ELR (cell line): ENCODE measurements around the gene NRBF2.
A peak's percentile ranks its signal among the peaks of the same experiment; 100 is the strongest.
"Not testable (repeated sequence)": the region's sequence is repeated elsewhere in the genome, so short reads cannot be mapped to it uniquely, and the experiment has no call there.

Experiments
- DNase-seq: peaks from one replicate; pipeline ENCODE4 v3.0.0-alpha.2; 2015; ENCODE audit warnings: low read depth

NRBF2 gene

DNA sequence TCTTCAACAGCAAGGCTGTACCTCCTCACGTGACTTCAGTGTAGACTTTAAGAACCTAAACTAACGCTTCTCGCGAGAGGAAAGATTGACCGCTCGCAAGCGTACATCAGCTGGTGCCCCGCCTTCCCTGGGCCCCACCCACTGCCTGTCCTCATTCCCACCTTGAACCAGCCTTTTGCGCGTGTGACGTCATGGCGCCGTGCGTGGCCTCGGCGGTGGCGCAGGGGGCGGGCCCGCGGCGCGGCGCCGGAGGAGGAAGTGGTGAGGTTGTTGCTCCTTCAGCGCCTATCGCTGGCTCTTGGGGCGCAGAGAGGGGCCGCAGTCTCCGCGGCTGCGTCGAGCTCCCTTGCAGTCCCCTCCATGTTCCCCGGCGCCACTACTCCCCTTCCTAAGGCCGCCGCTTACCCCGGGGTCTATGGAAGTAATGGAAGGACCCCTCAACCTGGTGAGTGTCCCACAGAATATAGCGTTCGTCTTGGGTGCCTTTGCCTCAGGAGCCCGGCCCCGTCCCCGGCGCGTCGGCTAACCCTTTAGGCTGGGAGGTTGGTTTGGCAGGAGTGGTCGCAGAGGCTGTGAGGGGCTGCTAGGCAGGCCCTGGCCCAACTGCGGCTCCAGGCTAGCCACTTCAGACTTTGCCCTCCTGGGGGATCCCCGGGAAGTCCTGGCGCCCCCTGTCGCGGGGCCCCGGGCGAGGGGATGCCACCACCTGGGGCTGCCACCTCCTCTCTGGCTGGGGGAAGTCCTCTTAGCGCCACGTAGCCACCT is at the start of gene NRBF2:
NRBF2 (plus strand) TSS at position 273 of the 765 bp plus-strand sequence; CDS start at position 416, 143 bp downstream.
- peak; percentile 98 for DNase-seq

DNA sequence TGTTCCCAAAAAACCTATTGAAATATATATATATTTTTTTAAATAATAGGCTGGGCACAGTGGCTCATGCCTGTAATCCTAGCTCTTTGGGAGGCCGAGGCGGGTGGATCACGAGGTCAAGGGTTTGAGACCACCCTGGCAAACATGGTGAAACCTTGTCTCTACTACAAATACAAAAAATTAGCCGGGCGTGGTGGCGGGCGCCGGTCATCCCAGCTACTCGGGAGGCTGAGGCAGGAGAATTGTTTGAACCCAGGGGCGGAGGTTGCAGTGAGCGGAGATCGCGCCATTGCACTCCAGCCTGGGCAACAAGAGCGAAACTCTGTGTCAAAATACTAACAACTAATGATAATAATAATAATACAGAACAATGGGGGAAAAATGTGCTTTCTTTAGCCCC is 49.7 kb upstream of the NRBF2 start:
- not testable (repeated sequence) for DNase-seq

DNA sequence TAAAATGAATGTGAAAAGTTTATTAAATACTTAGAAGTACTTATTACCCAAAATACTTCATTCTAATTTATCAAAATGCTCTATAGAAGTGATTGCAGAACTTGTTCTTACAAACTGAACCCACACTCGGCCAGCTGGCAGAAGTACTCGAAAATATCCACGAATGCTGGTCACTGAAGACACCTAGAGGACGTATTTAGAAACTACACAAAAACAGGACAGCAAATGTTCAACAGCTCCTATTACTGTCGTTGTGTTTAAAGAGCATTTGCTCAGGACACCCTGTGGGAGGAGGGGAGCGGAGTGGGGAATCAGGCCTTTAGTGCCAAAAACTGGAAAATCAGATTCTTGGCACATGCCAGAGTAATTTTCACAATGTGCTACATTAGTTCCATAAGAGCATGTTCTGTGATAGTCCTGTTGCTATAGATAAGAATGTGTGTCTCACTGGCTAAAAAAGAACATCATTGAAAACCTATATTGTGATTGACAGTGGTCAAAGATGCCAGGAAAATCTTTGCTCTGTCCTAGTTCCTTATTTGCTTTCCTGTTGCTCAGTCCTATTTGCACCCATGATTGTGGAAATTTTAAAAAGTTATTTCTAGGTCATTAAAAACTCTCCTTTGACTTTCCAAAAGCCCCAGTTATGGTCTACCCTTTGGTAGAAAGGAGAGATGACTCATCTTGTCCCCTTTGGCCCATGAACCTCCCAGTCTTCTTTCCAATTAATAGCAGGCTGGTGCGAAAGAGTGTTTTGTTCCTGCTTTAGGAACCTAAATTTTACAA is 49.0 kb upstream of the NRBF2 start:
- DNase-seq, result peak; percentile 75

DNA sequence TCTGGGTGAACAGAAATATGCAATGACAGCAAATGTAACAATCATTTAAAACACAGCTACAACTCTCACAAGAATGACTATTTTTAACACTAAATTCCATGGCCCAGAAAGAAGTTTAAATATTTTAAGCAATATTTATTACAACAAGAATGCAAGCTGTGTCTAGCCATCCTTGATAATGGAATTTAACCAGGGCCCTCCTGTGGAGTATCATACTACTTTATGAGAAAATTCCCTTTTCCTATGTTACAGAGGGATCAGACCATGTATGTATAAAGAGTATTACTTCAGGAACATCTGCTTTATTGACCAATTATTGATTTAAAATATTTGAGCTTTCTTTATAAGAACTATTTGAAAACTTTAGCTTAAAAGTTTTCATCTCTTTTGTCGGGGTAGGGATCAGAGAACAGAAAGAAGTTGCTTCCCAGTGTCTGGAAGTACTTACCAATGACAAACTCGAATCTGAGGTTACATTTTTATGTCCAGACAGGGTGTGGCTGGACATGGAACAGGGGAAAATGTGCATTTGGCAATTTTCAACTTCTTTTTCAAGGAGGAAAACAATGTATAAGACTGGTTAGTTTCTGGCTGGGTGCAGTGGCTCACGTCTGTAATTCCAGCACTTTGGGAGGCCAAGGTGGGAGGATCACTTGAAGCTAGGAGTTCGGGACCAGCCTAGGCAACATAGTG is 48.3 kb upstream of the NRBF2 start:
- DNase-seq, result no peak

DNA sequence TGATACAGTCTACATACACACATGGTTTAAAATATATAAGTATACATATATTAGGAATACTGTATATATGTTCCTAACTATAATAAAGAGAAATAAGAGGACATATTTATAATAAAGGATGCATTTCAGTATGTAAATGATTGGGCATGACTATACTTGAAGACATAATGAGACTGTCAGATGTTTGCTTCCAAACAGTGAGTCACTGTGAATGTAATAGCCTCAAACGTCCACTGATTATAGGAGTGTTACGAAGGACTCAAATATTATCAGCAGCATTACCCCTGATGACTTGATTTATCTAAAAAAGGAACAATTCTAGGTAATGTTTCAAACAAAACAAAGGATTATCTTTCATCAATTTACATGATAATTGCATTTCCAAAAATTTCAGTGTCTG is 39.9 kb upstream of the NRBF2 start:
- DNase-seq, result peak; percentile 40

DNA sequence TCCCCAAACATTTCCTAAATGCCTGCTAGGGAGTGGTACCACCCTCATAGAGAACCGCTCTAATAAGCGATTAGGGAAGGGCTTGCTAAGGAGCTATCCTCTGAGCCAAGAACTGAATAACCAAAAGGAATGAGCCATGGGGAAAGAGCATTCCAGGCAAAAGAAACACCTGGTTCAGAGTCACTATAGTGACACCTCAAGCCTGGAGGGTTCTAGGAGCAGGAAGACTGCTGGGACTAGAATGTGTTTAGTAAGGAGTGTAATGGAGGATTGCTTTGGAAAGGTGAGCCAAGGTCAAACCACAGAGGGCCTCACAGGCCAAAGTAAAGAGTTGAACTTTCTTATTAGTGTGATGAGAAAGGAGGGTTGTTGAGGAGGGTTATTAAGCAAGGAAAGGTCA is 38.7 kb upstream of the NRBF2 start:
- DNase-seq, result no peak

DNA sequence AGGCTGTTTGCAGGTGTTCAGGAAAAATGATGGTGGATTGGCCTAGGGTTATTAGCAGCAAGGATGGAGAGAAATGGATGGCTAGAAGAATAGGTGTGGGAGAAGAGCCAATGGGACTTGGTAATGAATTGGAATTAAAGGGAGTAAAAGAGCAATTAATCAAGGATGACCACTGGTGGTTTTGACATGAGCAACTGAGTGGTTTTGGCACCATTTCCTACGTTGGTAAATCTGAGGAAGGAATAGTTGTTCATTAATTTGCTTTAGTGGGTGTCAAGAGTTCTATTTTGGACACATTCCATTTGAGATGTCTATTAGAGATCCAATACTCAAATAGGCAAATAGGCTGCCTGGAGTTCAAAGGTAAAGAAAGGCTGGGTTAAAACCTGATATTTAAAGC is 38.2 kb upstream of the NRBF2 start:
- DNase-seq, result no peak

DNA sequence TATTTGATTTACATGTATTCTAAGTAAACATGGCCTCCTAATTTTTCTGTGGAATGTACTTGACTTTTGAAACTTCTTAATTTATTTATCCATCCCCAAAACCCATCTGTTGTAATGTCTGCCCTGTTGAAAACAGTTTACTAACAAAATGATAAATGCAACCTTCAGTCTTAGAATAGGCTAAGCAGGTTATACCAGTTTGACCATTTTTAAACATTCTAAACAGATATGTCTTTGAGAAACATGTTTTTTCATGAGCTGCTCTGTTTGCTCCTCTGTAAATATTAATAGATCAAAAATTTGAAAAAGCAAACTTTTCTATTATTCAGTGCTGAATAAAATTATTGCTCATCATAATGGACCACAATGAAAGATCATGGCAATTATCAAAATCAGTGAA is 33.4 kb upstream of the NRBF2 start:
- DNase-seq, result no peak

DNA sequence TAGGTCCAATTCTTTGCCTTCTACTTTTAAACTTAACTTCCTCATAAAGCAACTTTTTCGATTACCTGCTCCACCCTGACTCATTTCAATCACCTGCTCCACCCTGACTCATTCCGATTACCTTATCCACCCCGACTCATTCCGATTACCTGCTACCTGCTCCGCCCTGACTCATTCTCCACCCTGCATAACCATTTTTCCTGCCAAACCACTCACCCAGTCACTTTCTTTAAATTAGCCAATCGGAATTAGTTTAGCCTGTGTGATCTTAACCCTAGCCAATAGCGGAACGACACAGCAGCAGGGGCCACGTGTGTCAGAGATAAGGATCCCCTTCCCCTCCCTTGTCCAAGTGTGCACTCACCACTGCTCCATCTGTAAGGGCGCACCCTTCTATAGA is 32.0 kb upstream of the NRBF2 start:
- not testable (repeated sequence) for DNase-seq

DNA sequence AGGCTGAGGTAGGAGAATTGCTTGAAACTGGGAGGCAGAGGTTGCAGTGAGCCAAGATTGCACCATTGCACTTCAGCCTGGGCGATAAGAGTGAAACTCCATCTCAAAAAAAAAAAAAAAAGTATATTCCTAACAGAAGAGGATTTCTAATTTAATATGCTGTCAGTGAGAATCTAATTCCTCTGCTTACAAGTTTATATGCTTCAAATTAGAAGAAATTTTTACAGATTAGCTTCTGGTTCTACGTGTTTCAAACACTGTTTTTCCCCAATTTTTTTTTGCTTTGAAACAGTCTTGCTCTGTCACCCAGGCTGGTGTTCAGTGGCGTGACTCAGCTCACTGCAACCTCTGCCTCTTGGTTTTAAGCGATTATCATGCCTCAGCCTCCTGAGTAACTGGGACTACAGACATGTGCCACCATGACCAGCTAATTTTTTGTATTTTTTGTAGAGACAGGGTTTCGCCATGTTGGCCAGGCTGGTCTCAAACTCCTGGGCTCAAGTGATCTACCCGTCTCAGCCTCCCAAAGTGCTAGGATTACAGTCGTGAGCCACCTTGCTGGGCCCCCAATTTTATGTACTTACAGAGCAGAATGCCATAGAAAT is 30.7 kb upstream of the NRBF2 start:
- peak; percentile 13 for DNase-seq

DNA sequence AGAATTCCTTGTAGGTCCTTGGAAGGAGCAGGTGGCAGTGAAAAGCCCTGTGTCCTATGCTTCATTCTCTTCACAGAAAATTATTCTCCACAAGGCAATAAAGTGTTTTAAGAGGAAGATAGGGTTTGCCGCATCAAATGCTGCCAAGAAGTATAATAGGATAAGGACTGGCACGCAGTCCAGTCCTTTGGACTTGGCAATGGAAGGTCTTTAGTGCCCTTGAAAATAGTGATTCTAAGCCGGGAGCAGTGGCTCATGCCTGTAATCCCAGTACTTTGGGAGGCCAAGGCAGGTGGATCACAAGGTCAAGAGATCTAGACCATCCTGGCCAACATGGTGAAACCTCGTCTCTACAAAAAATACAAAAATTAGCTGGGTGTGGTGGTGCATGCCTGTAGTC is 29.9 kb upstream of the NRBF2 start:
- not testable (repeated sequence) for DNase-seq

DNA sequence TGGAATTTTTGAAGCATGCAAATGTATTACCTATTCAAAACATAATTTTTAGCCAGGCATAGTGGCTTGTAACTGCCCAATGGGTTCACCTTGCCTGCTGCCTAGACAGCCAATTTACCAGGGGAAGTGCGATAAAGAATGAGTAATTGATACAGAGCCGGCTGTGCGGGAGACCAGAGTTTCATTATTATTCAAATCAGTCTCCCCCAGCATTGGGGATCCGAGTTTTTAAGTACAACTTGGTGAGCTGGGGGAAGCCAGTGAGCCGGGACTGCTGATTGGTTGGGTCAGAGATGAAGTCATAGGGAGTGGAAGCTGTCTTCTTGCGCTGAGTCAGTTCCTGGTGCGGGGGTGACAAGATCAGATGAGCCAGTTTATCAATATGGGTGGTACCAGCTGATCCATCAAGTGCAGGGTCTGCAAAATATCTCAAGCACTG is 29.1 kb upstream of the NRBF2 start:
- DNase-seq, result peak; percentile 31

DNA sequence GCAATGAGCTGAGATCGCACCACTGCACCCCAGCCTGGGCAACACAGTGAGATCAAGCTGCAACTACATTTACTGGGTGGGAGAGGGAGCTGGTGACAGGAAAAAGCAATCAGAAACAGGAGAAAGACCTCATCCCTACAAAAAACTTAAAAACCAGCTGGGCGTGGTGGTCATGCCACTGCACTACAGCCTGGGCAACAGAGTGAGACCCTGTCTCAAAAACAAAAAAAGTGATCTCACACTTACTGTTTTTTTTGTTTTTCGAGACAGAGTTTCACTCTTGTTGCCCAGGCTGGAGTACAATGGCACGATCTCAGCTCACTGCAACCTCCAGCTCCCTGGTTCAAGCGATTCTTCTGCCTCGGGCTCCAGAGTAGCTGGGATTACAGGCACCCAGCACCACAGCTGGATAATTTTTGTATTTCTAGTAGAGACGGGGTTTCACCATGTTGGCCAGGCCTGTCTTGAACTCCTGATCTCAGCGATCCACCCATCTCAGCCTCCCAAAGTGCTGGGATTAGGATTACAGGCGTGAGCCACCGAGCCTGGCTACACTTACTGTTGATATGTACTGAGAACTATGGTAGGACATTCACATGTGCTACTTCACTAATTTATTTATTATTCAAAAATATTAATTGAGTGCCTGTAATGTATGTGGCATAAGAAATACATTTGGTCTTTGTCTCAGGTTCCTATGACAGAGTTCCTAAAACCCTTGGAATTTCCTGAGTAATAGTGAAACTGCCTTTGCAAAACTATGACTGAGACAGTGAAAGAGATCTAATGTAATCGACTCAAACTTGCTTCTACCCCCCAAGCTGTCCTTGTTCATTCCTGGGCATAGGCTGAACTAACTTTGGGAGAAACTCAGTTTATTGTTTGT is 27.7 kb upstream of the NRBF2 start:
- peak; percentile 65 for DNase-seq

DNA sequence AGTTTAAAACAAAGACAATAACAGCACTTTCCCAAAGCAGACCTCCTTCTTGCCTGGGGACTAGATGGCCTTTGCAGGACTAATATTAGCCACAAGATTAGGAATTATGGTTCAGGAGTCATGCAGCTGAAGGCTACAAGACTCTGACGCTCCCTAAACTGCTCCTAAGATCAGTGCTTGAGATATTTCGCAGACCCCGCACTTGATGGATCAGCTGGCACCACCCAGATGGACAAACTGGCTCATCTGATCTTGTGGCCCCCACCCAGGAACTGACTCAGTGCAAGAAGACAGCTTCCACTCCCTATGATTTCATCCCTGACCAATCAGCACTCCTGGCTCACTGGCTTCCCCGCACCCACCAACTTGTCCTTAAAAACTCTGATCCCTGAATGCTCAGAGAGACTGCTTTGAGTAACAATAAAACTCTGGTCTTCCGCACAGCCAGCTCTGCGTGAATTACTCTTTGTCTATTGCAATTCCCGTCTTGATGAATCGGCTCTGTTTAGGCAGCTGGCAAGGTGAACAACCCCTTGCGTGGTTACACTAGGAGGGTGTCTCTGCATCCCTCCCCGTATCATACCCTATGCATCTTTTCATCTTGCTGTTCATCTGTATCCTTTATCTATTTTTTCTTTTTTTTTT is 26.9 kb upstream of the NRBF2 start:
- peak; percentile 74 for DNase-seq

DNA sequence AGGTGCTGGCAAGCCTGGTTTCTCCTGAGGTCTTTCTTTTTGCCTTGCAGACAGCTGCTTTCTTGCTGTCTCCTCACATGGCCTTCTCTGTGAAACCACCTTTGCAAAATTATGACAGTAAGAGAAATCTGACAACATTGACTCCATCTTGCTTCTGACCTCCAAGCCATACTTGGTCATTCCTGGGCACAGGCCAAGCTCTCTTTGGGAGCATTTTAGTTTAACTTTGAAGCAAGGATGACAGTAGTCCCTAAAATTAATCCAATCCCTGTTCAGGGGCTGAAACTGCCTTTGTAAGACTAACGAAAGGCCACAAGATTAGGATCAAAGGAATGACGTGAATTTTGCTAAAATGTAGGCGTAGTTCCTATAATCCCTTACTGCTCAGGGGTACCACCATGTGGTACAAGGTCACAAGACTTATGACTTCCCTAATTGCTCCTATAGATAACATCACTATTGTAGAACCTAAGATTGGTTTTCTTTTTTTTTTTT is 25.1 kb upstream of the NRBF2 start:
- DNase-seq, result no peak

DNA sequence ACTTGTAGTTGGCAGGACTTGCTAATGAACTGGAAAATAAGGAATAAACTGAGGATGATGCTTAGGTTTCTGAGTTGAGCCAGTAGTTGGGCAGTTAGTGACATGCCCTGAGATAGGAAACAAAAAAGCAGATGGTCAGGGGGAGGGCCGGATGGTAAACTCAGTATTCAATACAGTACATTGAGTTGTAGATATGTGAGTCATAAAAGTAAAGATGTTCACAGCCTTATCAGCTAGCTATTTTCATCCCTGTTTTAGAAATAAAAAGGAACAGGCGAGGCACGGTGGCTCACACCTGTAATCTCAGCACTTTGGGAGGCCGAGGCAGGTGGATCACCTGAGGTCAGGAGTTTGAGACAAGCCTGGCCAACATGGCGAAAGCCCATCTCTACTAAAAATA is 22.2 kb upstream of the NRBF2 start:
- DNase-seq, result no peak

DNA sequence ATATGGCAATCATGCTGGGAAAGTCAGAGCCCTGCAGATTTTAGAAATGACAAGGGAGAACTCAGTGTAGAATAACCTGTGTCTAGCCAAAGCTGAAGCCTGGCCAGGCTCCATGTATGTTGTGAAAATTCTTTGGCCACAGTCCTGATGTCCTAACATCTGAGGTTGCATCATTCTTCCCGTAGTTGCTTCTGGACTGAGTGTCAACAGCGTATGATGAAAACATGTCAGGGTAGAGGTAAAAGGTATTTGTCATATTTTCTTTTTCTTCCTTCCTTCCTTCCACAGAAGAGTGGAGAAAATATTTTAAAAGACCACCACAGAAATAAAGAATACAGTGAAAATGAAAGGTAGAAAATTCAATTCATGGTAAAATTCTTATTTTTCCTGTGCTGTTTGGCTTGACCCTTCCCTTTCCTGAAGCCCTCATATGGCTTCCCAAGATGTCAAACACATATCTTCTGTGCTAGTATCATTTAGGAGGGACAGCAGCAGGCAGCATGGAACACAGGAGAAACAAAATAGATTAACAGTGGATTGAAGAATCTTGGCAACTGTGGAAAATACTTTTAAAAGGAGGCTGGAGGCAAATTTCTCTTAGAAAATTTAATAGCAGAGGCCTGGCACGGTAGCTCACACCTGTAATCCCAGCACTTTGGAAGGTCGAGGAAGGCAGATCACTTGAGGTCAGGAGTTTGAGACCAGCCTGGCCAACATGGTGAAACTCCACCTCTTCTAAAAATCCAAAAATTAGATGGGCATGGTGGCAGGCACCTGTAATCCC is 18.9 kb upstream of the NRBF2 start:
- peak; percentile 49 for DNase-seq

DNA sequence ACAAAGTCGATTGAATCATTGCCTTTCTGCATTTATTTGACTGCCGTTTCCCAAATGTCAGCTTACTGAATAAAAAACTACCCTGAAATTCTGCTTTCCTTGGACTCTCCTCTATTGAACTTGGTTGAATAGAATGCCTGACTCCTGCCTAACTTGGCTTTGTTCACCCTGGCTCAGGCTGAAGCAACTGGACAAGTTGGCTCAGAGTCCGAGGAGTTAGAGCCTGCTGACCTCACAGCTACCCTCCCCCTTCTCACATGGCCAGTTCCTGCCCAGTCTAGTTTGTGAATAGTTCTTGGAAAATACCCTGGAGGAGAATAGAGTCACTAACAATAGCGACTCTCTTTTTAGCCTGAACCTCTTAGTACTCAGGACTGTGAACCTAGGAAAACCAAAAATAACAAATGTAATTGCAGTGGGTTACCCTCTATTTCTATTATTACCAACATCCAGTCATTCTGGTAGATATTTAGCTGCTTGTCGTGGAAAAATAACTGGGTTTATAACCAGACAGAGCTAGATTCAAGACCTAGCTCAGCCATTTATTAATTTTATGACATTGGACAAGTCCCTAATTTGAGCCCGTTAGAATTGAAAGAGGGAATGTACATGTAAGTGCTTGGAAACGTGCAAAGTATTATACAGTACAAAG is 17.3 kb upstream of the NRBF2 start:
- peak; percentile 36 for DNase-seq

DNA sequence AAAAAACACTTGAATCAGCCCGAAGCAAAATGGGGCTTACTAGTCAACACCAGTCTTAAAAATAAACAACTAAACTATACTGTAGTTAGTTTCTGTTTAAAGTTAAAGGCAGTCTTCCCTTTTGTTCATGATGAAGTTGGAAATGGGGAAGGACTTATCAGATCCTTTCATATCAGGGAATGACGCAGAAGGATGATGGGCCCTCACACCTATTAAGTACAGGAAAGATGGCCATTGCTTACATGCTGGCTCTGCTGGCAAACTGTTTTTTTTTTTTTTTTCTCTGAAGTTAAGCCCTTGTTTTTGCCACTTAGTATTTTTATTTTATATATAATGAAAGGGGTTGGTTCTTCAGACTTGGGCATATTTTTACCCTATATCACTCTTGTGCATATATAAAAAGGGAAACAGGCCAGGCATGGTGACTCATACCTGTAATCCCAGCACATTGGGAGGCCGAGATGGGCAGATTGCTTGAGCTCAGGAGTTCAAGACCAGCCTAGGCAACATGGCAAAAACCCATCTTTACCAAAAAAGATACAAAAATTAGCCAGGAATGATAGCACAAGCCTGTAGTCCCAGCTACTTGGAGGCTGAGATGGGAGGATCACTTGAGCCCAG is 16.6 kb upstream of the NRBF2 start:
- no peak for DNase-seq
